Left ventricle myocardium inferior (tissue), 1 donor: ENCODE results near the gene ANO2. TPM values are rescaled to one million over a fixed set of nuclear protein-coding genes. Genes with fewer than 3 reads are reported as not detected.

ENCODE experiments used
- DNase-seq: peaks from one replicate; pipeline ENCODE4 v3.0.0-alpha.2; 2020
- H3K27ac ChIP-seq: fragments of 200-600 bp; replicated peaks from 2 replicates; pipeline ENCODE4 v1.8.0; 2021
- H3K27me3 ChIP-seq: fragments of 200-600 bp; 2 replicates; pipeline ENCODE4 v1.8.0; 2021; ENCODE audit warnings: low read depth
- H3K36me3 ChIP-seq: fragments of 200-600 bp; 2 replicates; pipeline ENCODE4 v1.8.0; 2021
- H3K4me1 ChIP-seq: fragments of 200-600 bp; 2 replicates; pipeline ENCODE4 v1.8.0; 2021
- H3K4me3 ChIP-seq: fragments of 200-600 bp; 2 replicates; pipeline ENCODE4 v1.8.0; 2021; ENCODE audit warnings: mild to moderate bottlenecking, moderate library complexity
- H3K9me3 ChIP-seq: fragments of 200-600 bp; replicated peaks from 2 replicates; pipeline ENCODE4 v1.8.0; 2021
- CTCF ChIP-seq: fragments of 200-600 bp; IDR thresholded peaks from 2 replicates; pipeline ENCODE4 v1.8.0; 2021; ENCODE audit warnings: antibody characterized with exemption, mild to moderate bottlenecking, borderline replicate concordance
- intact Hi-C: fragments of 100-400 bp; cut with micrococcal nuclease; formaldehyde crosslinking; loops from one replicate; pipeline ENCODE4 v1.11.0; 2022
- total RNA-seq: library from RNA; stranded (reverse); fragmentation: NEBNext Ultra II Directional; extraction: Animal tissue kit (Norgen Biotek cat#: 25700); gene quantifications from one replicate; pipeline ENCODE4 v1.2.1, GENCODE V29; 2021
- donor health status: DM: no; HTN: yes; CAD: no; lungs with severe emphysema.

Gene ANO2
- total RNA-seq, 1 donor from 2014 or later, result 13.0 TPM

GRCh38 chr12:5514016-5514415, 431.0 kb downstream of the ANO2 start:
- intact Hi-C loops, result loop anchor here (10.0 kb wide), 1 partner anchor 79 kb away; the partner anchor contains the start of gene NTF3
- Histone ChIP-seq H3K27me3 (peaks cover 44% of the 10 kb centered on the region), H3K36me3 (no peaks in the 10 kb centered on the region), H3K27ac (no peak overlapping the region), H3K4me3 (no peak overlapping the region), H3K9me3 (no peaks in the 10 kb centered on the region), H3K4me1 (peaks cover 23% of the 10 kb centered on the region)
- no peak for TF ChIP-seq CTCF
- no peak for DNase-seq

- H3K36me3 ChIP-seq, result no peaks in the 10 kb centered on the region
- no peak overlapping the region for H3K27ac ChIP-seq
- TF ChIP-seq CTCF, result no peak
- no peak overlapping the region for H3K4me3 ChIP-seq
- no peak for DNase-seq
- peaks cover 23% of the 10 kb centered on the region for H3K4me1 ChIP-seq
- peaks cover 44% of the 10 kb centered on the region for H3K27me3 ChIP-seq
- no peaks in the 10 kb centered on the region for H3K9me3 ChIP-seq
- intact Hi-C loops, result loop anchor here (10.0 kb wide), 1 partner anchor 79 kb away; the partner anchor contains the start of gene NTF3
Observed at GRCh38 chr12:5513406-5513805, 431.7 kb downstream of the ANO2 start.

Other genes with a start within 250 kb of the ANO2 start
- gene VWF, start 179.4 kb upstream of the ANO2 start, total RNA-seq, result 250 TPM